Thoracic aorta (tissue), 2 donors: ENCODE results near the gene CPAMD8. TPM values are rescaled to one million over a fixed set of nuclear protein-coding genes. Genes with fewer than 3 reads are reported as not detected.

Experiments
- ATAC-seq: fragments of 150-250 bp; one replicate; pipeline ENCODE4 v1.8.0; 2017; ENCODE audit warnings: low read depth; ENCODE audit not compliant: insufficient number of reproducible peaks, low FRiP score
- DNase-seq: peaks from one replicate; pipeline ENCODE4 v3.0.0-alpha.2; 2020; ENCODE audit warnings: low spot score
- H3K27ac ChIP-seq, 2 donors: fragments of 200-600 bp; sonication (generic); 1 replicate in 1 of 2; 2 replicates in 1 of 2; pipeline ENCODE4 v1.5.1; 2016; ENCODE audit warnings: mild to moderate bottlenecking in 2 of 2, moderate library complexity in 2 of 2
- H3K27me3 ChIP-seq: fragments of 200-600 bp; sonication (generic); replicated peaks from 2 replicates; pipeline ENCODE4 v1.6.0; 2016; ENCODE audit warnings: mild to moderate bottlenecking; ENCODE audit not compliant: insufficient read depth
- H3K36me3 ChIP-seq: fragments of 200-600 bp; sonication (generic); one replicate; pipeline ENCODE4 v1.5.1; 2016
- H3K4me1 ChIP-seq, 2 donors: fragments of 200-600 bp; sonication (generic); 1 replicate in 1 of 2; 2 replicates in 1 of 2; pipeline versions ENCODE4 v1.5.1 to v1.6.0; 2016; ENCODE audit warnings: low read depth in 2 of 2, mild to moderate bottlenecking in 1 of 2; ENCODE audit not compliant: control insufficient read depth in 1 of 2
- H3K4me3 ChIP-seq: fragments of 200-600 bp; sonication (generic); 2 replicates; pipeline ENCODE4 v1.5.1; 2016; ENCODE audit warnings: mild to moderate bottlenecking
- H3K9me3 ChIP-seq: fragments of 200-600 bp; sonication (generic); 2 replicates; pipeline ENCODE4 v1.5.1; 2016
- total RNA-seq, 2 donors: library from RNA; depleted of rRNA; stranded (reverse); fragments of >200 nt; gene quantifications; one replicate each; pipeline versions ENCODE4 v1.1.0 to v1.2.3, GENCODE V29; 2016
- TF ChIP-seq, protein P1 (sequence below): fragments of 200-600 bp; sonication (generic); IDR thresholded peaks from one replicate; pipeline ENCODE4 v1.5.1; 2019; ENCODE audit warnings: antibody characterized with exemption

CPAMD8 gene
- 10 to 100 TPM; 27.3 to 36.4 TPM for total RNA-seq

GRCh38 chr19:17026706-17027534 lies at the start of gene CPAMD8:
CPAMD8 (minus strand) TSS chr19:17026810; CDS start chr19:17026642, 168 bp downstream.
- peaks cover 5% of the 10 kb centered on the region for H3K27me3 ChIP-seq
- TF ChIP-seq, protein P1, sequence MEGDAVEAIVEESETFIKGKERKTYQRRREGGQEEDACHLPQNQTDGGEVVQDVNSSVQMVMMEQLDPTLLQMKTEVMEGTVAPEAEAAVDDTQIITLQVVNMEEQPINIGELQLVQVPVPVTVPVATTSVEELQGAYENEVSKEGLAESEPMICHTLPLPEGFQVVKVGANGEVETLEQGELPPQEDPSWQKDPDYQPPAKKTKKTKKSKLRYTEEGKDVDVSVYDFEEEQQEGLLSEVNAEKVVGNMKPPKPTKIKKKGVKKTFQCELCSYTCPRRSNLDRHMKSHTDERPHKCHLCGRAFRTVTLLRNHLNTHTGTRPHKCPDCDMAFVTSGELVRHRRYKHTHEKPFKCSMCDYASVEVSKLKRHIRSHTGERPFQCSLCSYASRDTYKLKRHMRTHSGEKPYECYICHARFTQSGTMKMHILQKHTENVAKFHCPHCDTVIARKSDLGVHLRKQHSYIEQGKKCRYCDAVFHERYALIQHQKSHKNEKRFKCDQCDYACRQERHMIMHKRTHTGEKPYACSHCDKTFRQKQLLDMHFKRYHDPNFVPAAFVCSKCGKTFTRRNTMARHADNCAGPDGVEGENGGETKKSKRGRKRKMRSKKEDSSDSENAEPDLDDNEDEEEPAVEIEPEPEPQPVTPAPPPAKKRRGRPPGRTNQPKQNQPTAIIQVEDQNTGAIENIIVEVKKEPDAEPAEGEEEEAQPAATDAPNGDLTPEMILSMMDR: no peak

DNA sequence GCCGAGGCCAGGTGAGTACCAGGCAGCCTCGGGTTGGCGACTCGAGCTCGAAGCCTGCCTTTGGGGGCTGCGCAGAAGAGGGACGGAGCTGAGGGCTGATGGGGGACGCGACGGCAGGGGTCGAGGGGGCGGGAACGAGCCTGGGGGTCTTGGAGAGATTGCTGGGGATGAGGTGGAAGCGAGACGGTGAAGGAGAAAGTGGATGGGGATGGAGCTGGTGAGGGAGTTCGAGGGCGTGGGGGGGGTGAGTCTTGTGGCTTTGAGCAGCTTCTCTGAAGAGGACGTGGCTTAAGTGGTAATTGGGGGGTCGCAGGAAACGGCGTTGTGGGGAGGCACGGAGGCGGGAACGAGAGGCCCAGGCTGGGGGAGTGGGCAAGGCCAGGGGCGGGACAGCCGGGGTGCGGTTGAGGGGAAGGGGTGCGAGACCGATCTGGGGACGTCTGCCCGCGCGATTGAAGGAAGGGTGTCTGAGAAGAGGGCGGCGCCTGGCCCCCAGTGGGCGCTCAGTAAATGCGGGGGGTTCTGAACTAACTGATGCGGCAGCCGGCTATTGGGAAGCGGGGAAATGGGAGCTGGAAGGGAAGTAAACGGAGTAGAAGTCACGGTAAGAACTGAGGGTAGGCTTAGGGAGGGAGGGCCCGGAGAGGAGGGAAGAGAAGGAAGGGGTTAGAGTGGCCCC lies 49.4 kb upstream of the CPAMD8 start:
- H3K27me3 ChIP-seq: no peaks in the 10 kb centered on the region
- ATAC-seq: no peak
- no peak for DNase-seq
- TF ChIP-seq, protein P1: no peak
- H3K4me1 ChIP-seq: peaks cover 38 to 47% of the 10 kb centered on the region in 2 donors
- H3K9me3 ChIP-seq: no peaks in the 10 kb centered on the region
- H3K36me3 ChIP-seq: no peaks in the 10 kb centered on the region
- peak overlapping the region; percentile 85 to 97 for H3K27ac ChIP-seq
- peak overlapping the region; percentile 92 for H3K4me3 ChIP-seq

More at GRCh38 chr19:17026706-17027534, at the start of gene CPAMD8:
- H3K27ac ChIP-seq: no peak within 1 kb of the TSS
- peak within 1 kb of the TSS; percentile 59 for H3K4me3 ChIP-seq
- peaks cover 10% of the 10 kb centered on the region for H3K9me3 ChIP-seq
- H3K36me3 ChIP-seq: no peaks in the 10 kb centered on the region
- no peak for DNase-seq
- H3K4me1 ChIP-seq: peaks cover 3 to 4% of the 10 kb centered on the region in 2 donors
- no peak for ATAC-seq

- Histone ChIP-seq H3K27ac (peak within 1 kb of the TSS; percentile 85 to 97), H3K4me3 (peak within 1 kb of the TSS; percentile 92), H3K36me3 (no peaks in the 10 kb centered on the region), H3K4me1 (peaks cover 32 to 39% of the 10 kb centered on the region in 2 donors), H3K9me3 (no peaks in the 10 kb centered on the region), H3K27me3 (no peaks in the 10 kb centered on the region)
- TF ChIP-seq, protein P1: no peak
- peak; percentile 98 for DNase-seq
- ATAC-seq: peak; percentile 66
Measured at GRCh38 chr19:17075035-17075863, 48.6 kb upstream of the CPAMD8 start, which contains the start of the genes HAUS8 and MYO9B. HAUS8 (minus strand) TSS chr19:17075452; CDS start chr19:17075422, 30 bp downstream. MYO9B (plus strand) TSS chr19:17075777; CDS start chr19:17101718, 25,941 bp downstream.

GRCh38 chr19:17074634-17075034 lies 48.0 kb upstream of the CPAMD8 start:
- H3K4me3 ChIP-seq: peak overlapping the region; percentile 90
- H3K36me3 ChIP-seq: no peaks in the 10 kb centered on the region
- ATAC-seq (peak; percentile 1), DNase-seq (no peak)
- TF ChIP-seq, protein P1: no peak
- no peaks in the 10 kb centered on the region for H3K9me3 ChIP-seq
- H3K27ac ChIP-seq: peak overlapping the region; percentile 70 to 71
- H3K4me1 ChIP-seq: peaks cover 31 to 38% of the 10 kb centered on the region in 2 donors
- H3K27me3 ChIP-seq: no peaks in the 10 kb centered on the region
